K562 (cell line): ENCODE results near the gene MVB12B. TPM values are rescaled to one million over a fixed set of nuclear protein-coding genes. Genes with fewer than 3 reads are reported as not detected.

Source experiments
- ATAC-seq: fragments of 200-7000 bp; cut with Tn5 transposase; 3 replicates; pipeline ENCODE4 v1.9.1; 2020; ENCODE audit warnings: moderate library complexity
- BruUV-seq: library from RNA; stranded (reverse); fragments of 400-500 nt; replicated peaks from 2 replicates; lab custom pipeline; 2021; lab: Mats Ljungman, UMichigan
- CTCF ChIA-PET: fragments of 300-600 bp; formaldehyde crosslinking; extraction: SDS; loops from one replicate; lab custom pipeline; 2021; ENCODE audit warnings: low intra/inter-chr PET ratio; lab: Yijun Ruan, JAX
- POLR2A ChIA-PET: fragments of 300-600, 350-650 bp; sonication (Branson Sonifier 250); formaldehyde crosslinking; extraction: SDS; loops from one replicate; lab custom pipeline; 2021; ENCODE audit warnings: antibody characterized with exemption, inconsistent platforms; lab: Yijun Ruan, JAX
- DNase-seq, 4 experiments: peaks; one replicate each; pipeline versions ENCODE4 v3.0.0 to v3.0.0-alpha.2; 2011 to 2018; ENCODE audit warnings: low spot score in 3 of 4, mixed read lengths in 3 of 4; ENCODE audit errors: extremely low read depth in 1 of 4
- FAIRE-seq: peaks from 2 replicates; lab custom pipeline; 2011; peaks lifted over from hg19 to GRCh38; lab: Jason Lieb, UNC
- H2AFZ ChIP-seq: 2 replicates; pipeline ENCODE4 v1.6.0; 2011; ENCODE audit warnings: low read depth, low read length, control low read depth, inconsistent platforms
- H3K27ac ChIP-seq: fragments of 200-600 bp; 3 replicates; pipeline ENCODE4 v1.8.0; 2011; ENCODE audit warnings: low read depth, mild to moderate bottlenecking, control low read depth, inconsistent platforms, low read length, moderate library complexity, mixed read lengths; ENCODE audit errors: extremely low read depth
- H3K27me3 ChIP-seq, 2 experiments: fragments of 300-600 bp in 1 of 2; 2 replicates in 1 of 2; 3 replicates in 1 of 2; pipeline versions ENCODE4 v1.6.0 to v1.8.0; 2011; ENCODE audit warnings: inconsistent platforms in 2 of 2, low read length in 2 of 2, mild to moderate bottlenecking in 1 of 2, mixed read lengths in 1 of 2, moderate library complexity in 1 of 2; ENCODE audit not compliant: control insufficient read depth in 2 of 2, insufficient read depth in 2 of 2
- H3K36me3 ChIP-seq: fragments of 300-600 bp; 3 replicates; pipeline ENCODE4 v1.8.0; 2011; ENCODE audit warnings: mild to moderate bottlenecking, low read length, inconsistent platforms; ENCODE audit not compliant: control insufficient read depth, insufficient read depth
- H3K4me1 ChIP-seq, 2 experiments: fragments of 200-600 bp in 1 of 2; replicated peaks in 1 of 2; 2 replicates in 1 of 2; 3 replicates in 1 of 2; pipeline versions ENCODE4 v1.5.1 to v1.8.0; 2011; ENCODE audit warnings: inconsistent platforms in 2 of 2, low read length in 2 of 2, mild to moderate bottlenecking in 1 of 2, mixed read lengths in 1 of 2, moderate library complexity in 1 of 2; ENCODE audit not compliant: control insufficient read depth in 2 of 2, insufficient read depth in 2 of 2
- H3K4me2 ChIP-seq: 2 replicates; pipeline ENCODE4 v1.6.1; 2011; ENCODE audit warnings: low read length, control low read depth, inconsistent platforms, mixed read lengths; ENCODE audit not compliant: insufficient read depth
- H3K4me3 ChIP-seq: fragments of 200-600 bp; sonication (generic), shearing (Covaris generic); 2 replicates; pipeline ENCODE4 v1.5.1; 2016; ENCODE audit warnings: control low read depth, inconsistent platforms
- H3K79me2 ChIP-seq: fragments of 200-600 bp; 3 replicates; pipeline ENCODE4 v1.8.0; 2011; ENCODE audit warnings: low read length, inconsistent platforms; ENCODE audit not compliant: control insufficient read depth, insufficient read depth
- H3K9ac ChIP-seq, 2 experiments: 2 replicates each; pipeline versions ENCODE4 v1.6.0 to v1.6.1; 2011; ENCODE audit warnings: low read depth in 2 of 2, low read length in 2 of 2, control low read depth in 1 of 2, inconsistent platforms in 1 of 2, mild to moderate bottlenecking in 1 of 2, mixed read lengths in 1 of 2; ENCODE audit not compliant: insufficient read depth in 1 of 2
- H3K9me1 ChIP-seq: one replicate; pipeline ENCODE4 v1.6.0; 2011; ENCODE audit warnings: inconsistent platforms, mild to moderate bottlenecking, low read length, moderate library complexity; ENCODE audit not compliant: control insufficient read depth, insufficient read depth
- H3K9me3 ChIP-seq: replicated peaks from 2 replicates; pipeline ENCODE4 v1.5.1; 2011; ENCODE audit warnings: low read depth, low read length, inconsistent platforms; ENCODE audit not compliant: control insufficient read depth, insufficient read depth
- H4K20me1 ChIP-seq: replicated peaks from 2 replicates; pipeline ENCODE4 v1.6.1; 2011; ENCODE audit warnings: low read length, inconsistent platforms, mixed read lengths; ENCODE audit not compliant: control insufficient read depth, insufficient read depth
- BDP1 ChIP-seq: IDR thresholded peaks from 3 replicates; pipeline ENCODE4 v1.6.1; 2011; ENCODE audit not compliant: insufficient read length, insufficient read depth
- CREB1 ChIP-seq, 2 experiments: sonication (generic) in 1 of 2; formaldehyde crosslinking in 1 of 2; IDR thresholded peaks; 2 replicates each; pipeline versions ENCODE4 v1.6.1 to v1.8.0; 2012 to 2022; ENCODE audit warnings: inconsistent platforms in 1 of 2, mild to moderate bottlenecking in 1 of 2, missing genetic modification reagents in 1 of 2, moderate library complexity in 1 of 2
- CSDE1 ChIP-seq, 2 experiments: fragments of 450-650 bp; IDR thresholded peaks; 2 replicates each; pipeline ENCODE4 v1.6.1; 2016; ENCODE audit warnings: mild to moderate bottlenecking in 1 of 2
- KLF6 ChIP-seq: fragments of 250-450 bp; sonication (Bioruptor Pico); IDR thresholded peaks from 2 replicates; pipeline ENCODE4 v1.4.0; 2020; ENCODE audit warnings: mild to moderate bottlenecking, moderate library complexity, borderline replicate concordance
- MAFF ChIP-seq: IDR thresholded peaks from 2 replicates; pipeline ENCODE4 v1.6.1; 2012; ENCODE audit warnings: low read length, improper control_type of control experiment
- PML ChIP-seq: IDR thresholded peaks from 2 replicates; pipeline ENCODE4 v1.6.1; 2012; ENCODE audit warnings: low read length, inconsistent platforms
- POU5F1 ChIP-seq: fragments of 150-350 bp; IDR thresholded peaks from 2 replicates; pipeline ENCODE4 v1.6.1; 2014; ENCODE audit warnings: borderline replicate concordance, low read length, low read depth, mild to moderate bottlenecking; ENCODE audit not compliant: partially characterized antibody
- PTRF ChIP-seq: fragments of 450-650 bp; IDR thresholded peaks from 2 replicates; pipeline ENCODE4 v1.6.1; 2016; ENCODE audit warnings: mild to moderate bottlenecking, missing genetic modification characterization, missing compliant biosample characterization
- RB1 ChIP-seq: fragments of 450-650 bp; IDR thresholded peaks from 2 replicates; pipeline ENCODE4 v1.6.1; 2017; ENCODE audit warnings: low read depth, mild to moderate bottlenecking
- THAP7 ChIP-seq: fragments of 250-450 bp; sonication (Bioruptor Pico); IDR thresholded peaks from 2 replicates; pipeline ENCODE4 v1.5.0; 2021
- ZBTB12 ChIP-seq: fragments of 250-450 bp; sonication (Bioruptor Pico); IDR thresholded peaks from 2 replicates; pipeline ENCODE4 v1.4.0; 2020
- ZBTB17 ChIP-seq: fragments of 450-650 bp; formaldehyde crosslinking; IDR thresholded peaks from 2 replicates; pipeline ENCODE4 v1.4.0; 2020; ENCODE audit warnings: mild to moderate bottlenecking
- ZNF165 ChIP-seq: fragments of 250-450 bp; sonication (Bioruptor Pico); IDR thresholded peaks from 2 replicates; pipeline ENCODE4 v1.4.0; 2020; ENCODE audit warnings: borderline replicate concordance
- ZNF695 ChIP-seq: fragments of 450-650 bp; formaldehyde crosslinking; IDR thresholded peaks from 2 replicates; pipeline ENCODE4 v1.4.0; 2020; ENCODE audit warnings: mild to moderate bottlenecking, moderate library complexity
- WGBS: fragments of 100-300 bp; shearing (Covaris generic); methylation state at CpG from one replicate; pipeline ENCODE4 v1.1.6; 2016; ENCODE audit warnings: low coverage, mixed read lengths; ENCODE audit not compliant: insufficient coverage; ENCODE audit errors: missing lambda C conversion rate; 5-methylcytosine and 5-hydroxymethylcytosine counted together
- in situ Hi-C: fragments of 300-500 bp; cut with MboI; formaldehyde crosslinking; loops from 4 replicates; pipeline ENCODE4 v1.15.0; 2018; ENCODE audit warnings: inconsistent platforms, mixed read lengths
- intact Hi-C: fragments of 100-400 bp; cut with micrococcal nuclease; formaldehyde crosslinking; loops from 2 replicates; pipeline ENCODE4 v1.14.2; 2022
- polyA plus RNA-seq, 8 experiments: library from polyadenylated mRNA; depleted of rRNA in 4 of 8; stranded (reverse) in 5 of 8; unstranded in 3 of 8; fragments of >200 nt; fragmentation: Nextera tagmentation in 2 of 8; fragmentation: Illumina TruSeq in 1 of 8; extraction: Ambion mirVana in 2 of 8; extraction: Trizol in 1 of 8; gene quantifications; 2 replicates each; pipeline versions ENCODE4 v1.2.1 to v1.2.3, GENCODE V29; 2011 to 2014; ENCODE audit warnings: inconsistent platforms in 1 of 8, missing spikeins in 1 of 8
- total RNA-seq, 7 experiments: library from RNA; depleted of rRNA in 6 of 7; stranded (reverse); fragments of >200 nt in 6 of 7; fragmentation: Illumina TruSeq in 2 of 7; extraction: Trizol in 2 of 7; gene quantifications; 2 replicates each; pipeline versions ENCODE4 v1.2.1 to v1.2.3, GENCODE V29; 2011 to 2021; ENCODE audit warnings: low replicate concordance in 1 of 7
- TF ChIP-seq, protein P1 (sequence below): fragments of 250-450 bp; sonication (Bioruptor Pico); IDR thresholded peaks from 2 replicates; pipeline ENCODE4 v1.6.1; 2021; ENCODE audit warnings: mild to moderate bottlenecking
- TF ChIP-seq, protein P2 (sequence below), 2 experiments: fragments of 450-650 bp; conservative IDR thresholded peaks; 2 replicates each; pipeline ENCODE4 v1.6.1; 2017; ENCODE audit warnings: mild to moderate bottlenecking in 2 of 2, moderate library complexity in 2 of 2
- TF ChIP-seq, protein P3 (sequence below): sonication (generic); formaldehyde crosslinking; IDR thresholded peaks from 2 replicates; pipeline ENCODE4 v1.8.1; 2022; ENCODE audit warnings: missing genetic modification reagents

MVB12B gene
- total and polyA plus RNA-seq, 9 of the 15 experiments (the other 6 are each of a cell fraction or from before 2014, with no cell fraction given): not detected

DNA sequence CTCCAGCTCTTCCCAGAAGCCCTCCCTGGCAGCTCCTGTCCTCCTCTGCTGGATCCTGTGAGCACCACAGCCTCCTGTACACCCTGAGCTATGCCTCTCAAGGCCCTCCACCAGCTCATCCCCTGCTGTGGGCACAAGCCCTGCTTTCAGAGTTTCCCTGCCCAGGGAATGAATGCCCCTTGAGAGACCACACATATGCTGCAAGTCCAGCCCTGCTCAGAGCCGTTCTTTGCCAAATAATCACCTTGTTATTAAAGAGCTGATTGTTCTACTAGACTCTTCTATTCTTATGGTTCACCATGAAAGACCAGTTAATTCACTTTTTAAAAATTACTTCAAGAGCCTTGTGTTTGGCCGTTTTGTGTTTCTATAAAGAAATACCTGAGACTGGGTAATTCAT, 121.5 kb downstream of the MVB12B start (continued):
- TF ChIP-seq MAFF: no peak
- no peak for TF ChIP-seq THAP7 (CRISPR knock-in tag)
- no peak for TF ChIP-seq PML
- no peak for TF ChIP-seq PTRF (tag)
- no peak for TF ChIP-seq ZNF695 (CRISPR knock-in tag)
- no peak for TF ChIP-seq RB1

DNA sequence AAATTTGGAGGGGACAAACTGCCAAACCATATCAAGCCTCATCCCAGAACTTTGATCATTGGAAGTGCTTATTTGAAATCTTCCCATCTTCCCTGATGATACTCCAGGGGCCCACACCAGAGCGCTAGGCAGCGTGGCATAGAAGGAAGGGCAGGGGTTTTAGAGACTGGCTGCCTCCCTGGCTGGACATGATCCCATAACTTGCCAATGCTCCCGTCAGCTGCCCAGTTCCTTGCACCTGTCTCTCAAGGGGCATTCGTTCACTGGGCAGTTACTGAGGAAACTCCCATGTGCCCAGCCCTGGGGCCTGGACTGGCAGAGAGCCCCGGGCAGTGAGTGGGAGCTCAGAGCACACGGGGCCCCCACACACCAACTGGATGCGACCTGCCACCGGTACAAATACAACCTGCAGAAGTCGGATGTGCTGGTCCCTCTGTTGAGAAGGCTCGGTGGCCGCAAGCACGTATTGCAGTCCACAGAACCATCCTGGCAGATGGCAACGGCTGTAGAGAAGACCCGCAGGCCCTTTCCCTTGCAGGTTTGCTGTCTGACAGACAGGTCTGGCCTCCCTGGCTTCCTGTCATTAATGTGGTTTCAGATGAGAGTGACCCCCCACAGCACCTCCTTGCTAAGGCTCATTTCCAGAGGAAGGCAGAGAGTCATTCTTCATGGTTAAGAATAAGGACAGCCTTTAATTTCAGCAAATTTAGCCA, 122.4 kb downstream of the MVB12B start:
- Histone ChIP-seq H4K20me1 (0 out of 2 replicates have a peak, but pooled peaks cover 3% of the 10 kb centered on the region), H3K4me1 (no peaks in the 10 kb centered on the region)
- no peak for TF ChIP-seq BDP1
- TF ChIP-seq, protein P1, sequence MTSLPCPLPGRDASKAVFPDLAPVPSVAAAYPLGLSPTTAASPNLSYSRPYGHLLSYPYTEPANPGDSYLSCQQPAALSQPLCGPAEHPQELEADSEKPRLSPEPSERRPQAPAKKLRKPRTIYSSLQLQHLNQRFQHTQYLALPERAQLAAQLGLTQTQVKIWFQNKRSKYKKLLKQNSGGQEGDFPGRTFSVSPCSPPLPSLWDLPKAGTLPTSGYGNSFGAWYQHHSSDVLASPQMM (CRISPR knock-in tag): no peak
- TF ChIP-seq ZBTB12 (CRISPR knock-in tag): no peak
- TF ChIP-seq ZBTB17 (CRISPR knock-in tag): no peak
- no peak for TF ChIP-seq CREB1 (IDR thresholded peaks at IDR 0.05)
- TF ChIP-seq CREB1 (CRISPR knock-in tag; IDR thresholded peaks at IDR 0.05): no peak
- TF ChIP-seq, protein P2, sequence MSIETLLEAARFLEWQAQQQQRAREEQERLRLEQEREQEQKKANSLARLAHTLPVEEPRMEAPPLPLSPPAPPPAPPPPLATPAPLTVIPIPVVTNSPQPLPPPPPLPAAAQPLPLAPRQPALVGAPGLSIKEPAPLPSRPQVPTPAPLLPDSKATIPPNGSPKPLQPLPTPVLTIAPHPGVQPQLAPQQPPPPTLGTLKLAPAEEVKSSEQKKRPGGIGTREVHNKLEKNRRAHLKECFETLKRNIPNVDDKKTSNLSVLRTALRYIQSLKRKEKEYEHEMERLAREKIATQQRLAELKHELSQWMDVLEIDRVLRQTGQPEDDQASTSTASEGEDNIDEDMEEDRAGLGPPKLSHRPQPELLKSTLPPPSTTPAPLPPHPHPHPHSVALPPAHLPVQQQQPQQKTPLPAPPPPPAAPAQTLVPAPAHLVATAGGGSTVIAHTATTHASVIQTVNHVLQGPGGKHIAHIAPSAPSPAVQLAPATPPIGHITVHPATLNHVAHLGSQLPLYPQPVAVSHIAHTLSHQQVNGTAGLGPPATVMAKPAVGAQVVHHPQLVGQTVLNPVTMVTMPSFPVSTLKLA (conservative IDR thresholded peaks at IDR 0.05): no peak
- no peak for TF ChIP-seq CSDE1 (IDR thresholded peaks at IDR 0.05)
- TF ChIP-seq, protein P3, sequence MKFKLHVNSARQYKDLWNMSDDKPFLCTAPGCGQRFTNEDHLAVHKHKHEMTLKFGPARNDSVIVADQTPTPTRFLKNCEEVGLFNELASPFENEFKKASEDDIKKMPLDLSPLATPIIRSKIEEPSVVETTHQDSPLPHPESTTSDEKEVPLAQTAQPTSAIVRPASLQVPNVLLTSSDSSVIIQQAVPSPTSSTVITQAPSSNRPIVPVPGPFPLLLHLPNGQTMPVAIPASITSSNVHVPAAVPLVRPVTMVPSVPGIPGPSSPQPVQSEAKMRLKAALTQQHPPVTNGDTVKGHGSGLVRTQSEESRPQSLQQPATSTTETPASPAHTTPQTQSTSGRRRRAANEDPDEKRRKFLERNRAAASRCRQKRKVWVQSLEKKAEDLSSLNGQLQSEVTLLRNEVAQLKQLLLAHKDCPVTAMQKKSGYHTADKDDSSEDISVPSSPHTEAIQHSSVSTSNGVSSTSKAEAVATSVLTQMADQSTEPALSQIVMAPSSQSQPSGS (CRISPR knock-in tag): no peak
- TF ChIP-seq POU5F1: no peak
- TF ChIP-seq ZNF165 (CRISPR knock-in tag): no peak
- no peak for TF ChIP-seq KLF6 (CRISPR knock-in tag)
- TF ChIP-seq, all 486 proteins: peak for 0
- no peak overlapping the region for H3K4me3 ChIP-seq
- BruUV-seq: no TSS peak
- no peaks in the 10 kb centered on the region for H3K79me2 ChIP-seq
- H3K4me2 ChIP-seq: no peak overlapping the region
- ChIA-PET CTCF (no interaction called here), POLR2A (no interaction called here)
- intact Hi-C loops (no loop called here), in situ Hi-C loops (no loop called here)
- no peak overlapping the region for H3K9ac ChIP-seq
- no peak overlapping the region for H2AFZ ChIP-seq
- no peak for DNase-seq
- H3K9me1 ChIP-seq: peaks cover 2% of the 10 kb centered on the region
- no peak for ATAC-seq
- H3K9me3 ChIP-seq: no peaks in the 10 kb centered on the region
- peaks cover 12 to 59% of the 10 kb centered on the region in 2 experiments for H3K27me3 ChIP-seq
- H3K27ac ChIP-seq: no peak overlapping the region
- no peaks in the 10 kb centered on the region for H3K36me3 ChIP-seq
- under 1% methylated on average over 14 of the region's 14 CpGs for WGBS
- no peak for FAIRE-seq
